Duodenal mucosa (tissue), 2 donors: Measurements from ENCODE around the gene MAGI2.

Experiments
- H3K27ac ChIP-seq: one replicate; pipeline ENCODE4 v1.7.0; 2013; ENCODE audit warnings: low read depth, low read length
- H3K27me3 ChIP-seq, 2 donors: one replicate each; pipeline ENCODE4 v1.7.0; 2013; ENCODE audit warnings: low read length in 2 of 2, control low read depth in 1 of 2; ENCODE audit not compliant: insufficient read depth in 2 of 2, control insufficient read depth in 1 of 2
- H3K36me3 ChIP-seq, 2 donors: one replicate each; pipeline ENCODE4 v1.7.0; 2013; ENCODE audit warnings: low read length in 2 of 2, control low read depth in 1 of 2; ENCODE audit not compliant: insufficient read depth in 2 of 2, control insufficient read depth in 1 of 2
- H3K4me1 ChIP-seq, 2 donors: one replicate each; pipeline ENCODE4 v1.7.0; 2013; ENCODE audit warnings: low read length in 2 of 2, control low read depth in 1 of 2; ENCODE audit not compliant: insufficient read depth in 2 of 2, control insufficient read depth in 1 of 2
- H3K4me3 ChIP-seq, 2 donors: one replicate each; pipeline ENCODE4 v1.7.0; 2013; ENCODE audit warnings: low read length in 2 of 2, low read depth in 1 of 2
- H3K9ac ChIP-seq, 2 donors: one replicate each; pipeline ENCODE4 v1.7.0; 2013; ENCODE audit warnings: low read length in 2 of 2, low read depth in 1 of 2
- H3K9me3 ChIP-seq, 2 donors: one replicate each; pipeline ENCODE4 v1.7.0; 2013; ENCODE audit warnings: low read length in 2 of 2, control low read depth in 1 of 2; ENCODE audit not compliant: control insufficient read depth in 1 of 2

MAGI2 gene

GRCh38 chr7:78265486-78265885, 1188.0 kb downstream of the MAGI2 start:
- no peak overlapping the region for H3K27ac ChIP-seq
- H3K4me1 ChIP-seq: no peaks in the 10 kb centered on the region
- H3K36me3 ChIP-seq: no peaks in the 10 kb centered on the region
- H3K4me3 ChIP-seq: no peak overlapping the region
- no peaks in the 10 kb centered on the region for H3K9me3 ChIP-seq
- H3K27me3 ChIP-seq: no peaks in the 10 kb centered on the region
- no peak overlapping the region for H3K9ac ChIP-seq

- no peaks in the 10 kb centered on the region for H3K36me3 ChIP-seq
- H3K9ac ChIP-seq: no peak overlapping the region
- no peak overlapping the region for H3K27ac ChIP-seq
- H3K27me3 ChIP-seq: no peaks in the 10 kb centered on the region
- H3K9me3 ChIP-seq: no peaks in the 10 kb centered on the region
- no peaks in the 10 kb centered on the region for H3K4me1 ChIP-seq
- H3K4me3 ChIP-seq: no peak overlapping the region
These were observed 1188.4 kb downstream of the MAGI2 start for GRCh38 chr7:78265071-78265470.

- Histone ChIP-seq H3K27me3 (no peaks in the 10 kb centered on the region), H3K4me1 (no peaks in the 10 kb centered on the region), H3K4me3 (no peak overlapping the region), H3K36me3 (no peaks in the 10 kb centered on the region), H3K9ac (no peak overlapping the region), H3K27ac (no peak overlapping the region), H3K9me3 (no peaks in the 10 kb centered on the region)
These were observed 1189.4 kb downstream of the MAGI2 start for GRCh38 chr7:78264105-78264504.

- Histone ChIP-seq H3K27ac (no peak overlapping the region), H3K4me3 (no peak overlapping the region), H3K9ac (no peak overlapping the region), H3K4me1 (no peaks in the 10 kb centered on the region), H3K36me3 (no peaks in the 10 kb centered on the region), H3K27me3 (no peaks in the 10 kb centered on the region), H3K9me3 (no peaks in the 10 kb centered on the region)
These were observed 1191.7 kb downstream of the MAGI2 start for GRCh38 chr7:78261739-78262138.

GRCh38 chr7:78261302-78261701, 1192.2 kb downstream of the MAGI2 start:
- H3K9ac ChIP-seq: no peak overlapping the region
- no peaks in the 10 kb centered on the region for H3K36me3 ChIP-seq
- H3K4me3 ChIP-seq: no peak overlapping the region
- no peaks in the 10 kb centered on the region for H3K4me1 ChIP-seq
- no peak overlapping the region for H3K27ac ChIP-seq
- no peaks in the 10 kb centered on the region for H3K27me3 ChIP-seq
- no peaks in the 10 kb centered on the region for H3K9me3 ChIP-seq

- Histone ChIP-seq H3K9me3 (no peaks in the 10 kb centered on the region), H3K9ac (no peak overlapping the region), H3K36me3 (no peaks in the 10 kb centered on the region), H3K4me3 (no peak overlapping the region), H3K4me1 (no peaks in the 10 kb centered on the region), H3K27me3 (no peaks in the 10 kb centered on the region), H3K27ac (no peak overlapping the region)
These were observed 1192.6 kb downstream of the MAGI2 start for GRCh38 chr7:78260826-78261225.

GRCh38 chr7:78254726-78255055, 1198.8 kb downstream of the MAGI2 start:
- Histone ChIP-seq H3K4me3 (no peak overlapping the region), H3K4me1 (no peaks in the 10 kb centered on the region), H3K9me3 (no peaks in the 10 kb centered on the region), H3K27ac (no peak overlapping the region), H3K36me3 (no peaks in the 10 kb centered on the region), H3K27me3 (no peaks in the 10 kb centered on the region), H3K9ac (no peak overlapping the region)

GRCh38 chr7:78253850-78254725, 1199.4 kb downstream of the MAGI2 start:
- Histone ChIP-seq H3K36me3 (no peaks in the 10 kb centered on the region), H3K9ac (no peak overlapping the region), H3K9me3 (no peaks in the 10 kb centered on the region), H3K4me3 (no peak overlapping the region), H3K4me1 (no peaks in the 10 kb centered on the region), H3K27me3 (no peaks in the 10 kb centered on the region), H3K27ac (no peak overlapping the region)

GRCh38 chr7:78248867-78249266, 1204.6 kb downstream of the MAGI2 start:
- H3K36me3 ChIP-seq: no peaks in the 10 kb centered on the region
- H3K4me1 ChIP-seq: no peaks in the 10 kb centered on the region
- H3K27me3 ChIP-seq: no peaks in the 10 kb centered on the region
- no peak overlapping the region for H3K27ac ChIP-seq
- H3K4me3 ChIP-seq: no peak overlapping the region
- H3K9ac ChIP-seq: no peak overlapping the region
- peaks cover 5 to 8% of the 10 kb centered on the region in 2 donors for H3K9me3 ChIP-seq

- Histone ChIP-seq H3K4me3 (no peak overlapping the region), H3K27ac (no peak overlapping the region), H3K4me1 (no peaks in the 10 kb centered on the region), H3K27me3 (no peaks in the 10 kb centered on the region), H3K36me3 (no peaks in the 10 kb centered on the region), H3K9ac (no peak overlapping the region), H3K9me3 (peaks cover 5 to 8% of the 10 kb centered on the region in 2 donors)
These were observed 1205.4 kb downstream of the MAGI2 start for GRCh38 chr7:78247910-78248689.
